Peyer's patch (tissue), 4 donors: ENCODE measurements around the gene GSTA1.

Experiments used
- POLR2A ChIP-seq, 2 donors: fragments of 450-650 bp; IDR thresholded peaks; one replicate each; pipeline ENCODE4 v1.5.1; 2017; ENCODE audit warnings: antibody characterized with exemption in 2 of 2, mild to moderate bottlenecking in 2 of 2, moderate library complexity in 2 of 2
- TF ChIP-seq, protein P1 (sequence below), 6 experiments: fragments of 450-650 bp in 4 of 6; fragments of 200-600 bp in 2 of 6; sonication (generic) in 1 of 6; IDR thresholded peaks; one replicate each; pipeline ENCODE4 v1.5.1; 2017 to 2019; ENCODE audit warnings: antibody characterized with exemption in 6 of 6, mild to moderate bottlenecking in 3 of 6, moderate library complexity in 1 of 6

- TF ChIP-seq, protein P1, sequence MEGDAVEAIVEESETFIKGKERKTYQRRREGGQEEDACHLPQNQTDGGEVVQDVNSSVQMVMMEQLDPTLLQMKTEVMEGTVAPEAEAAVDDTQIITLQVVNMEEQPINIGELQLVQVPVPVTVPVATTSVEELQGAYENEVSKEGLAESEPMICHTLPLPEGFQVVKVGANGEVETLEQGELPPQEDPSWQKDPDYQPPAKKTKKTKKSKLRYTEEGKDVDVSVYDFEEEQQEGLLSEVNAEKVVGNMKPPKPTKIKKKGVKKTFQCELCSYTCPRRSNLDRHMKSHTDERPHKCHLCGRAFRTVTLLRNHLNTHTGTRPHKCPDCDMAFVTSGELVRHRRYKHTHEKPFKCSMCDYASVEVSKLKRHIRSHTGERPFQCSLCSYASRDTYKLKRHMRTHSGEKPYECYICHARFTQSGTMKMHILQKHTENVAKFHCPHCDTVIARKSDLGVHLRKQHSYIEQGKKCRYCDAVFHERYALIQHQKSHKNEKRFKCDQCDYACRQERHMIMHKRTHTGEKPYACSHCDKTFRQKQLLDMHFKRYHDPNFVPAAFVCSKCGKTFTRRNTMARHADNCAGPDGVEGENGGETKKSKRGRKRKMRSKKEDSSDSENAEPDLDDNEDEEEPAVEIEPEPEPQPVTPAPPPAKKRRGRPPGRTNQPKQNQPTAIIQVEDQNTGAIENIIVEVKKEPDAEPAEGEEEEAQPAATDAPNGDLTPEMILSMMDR (IDR thresholded peaks at IDR 0.05), result peak in 3 of 6 experiments; percentile 35 to 54 (median 49)
- TF ChIP-seq POLR2A (IDR thresholded peaks at IDR 0.05), result peak in 1 of 2 donors; percentile 23
Observed at GRCh38 chr6:52763322-52763916, 40.2 kb downstream of the GSTA1 start, which contains the start of gene GSTA2.
